ENCODE results near the gene PDE1A.

Gene PDE1A

DNA sequence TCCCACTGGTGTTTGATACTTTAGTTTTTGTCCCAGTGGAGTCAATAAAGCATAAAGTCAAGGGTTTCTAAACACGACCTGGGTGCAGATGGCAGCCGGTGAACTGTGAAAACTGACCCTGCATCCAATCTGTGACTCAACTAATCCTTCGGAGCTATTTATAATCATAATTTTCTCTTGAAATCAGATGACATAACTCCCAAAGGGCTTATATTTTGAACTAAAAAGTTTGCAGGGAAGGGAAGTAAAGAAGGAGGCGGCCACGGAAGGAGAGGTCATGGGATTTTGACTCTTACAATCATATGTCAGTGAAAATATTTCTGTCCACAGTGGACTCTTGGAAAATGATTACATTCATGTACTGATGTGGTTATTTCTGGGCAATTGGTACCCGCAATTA, 178.5 kb downstream of the PDE1A start:
- no peak for DNase-seq (ENCODE audit: low read depth)
- H3K4me3 ChIP-seq (ENCODE audit: low read depth, low read length): no peak overlapping the region
- TF ChIP-seq, protein P1, sequence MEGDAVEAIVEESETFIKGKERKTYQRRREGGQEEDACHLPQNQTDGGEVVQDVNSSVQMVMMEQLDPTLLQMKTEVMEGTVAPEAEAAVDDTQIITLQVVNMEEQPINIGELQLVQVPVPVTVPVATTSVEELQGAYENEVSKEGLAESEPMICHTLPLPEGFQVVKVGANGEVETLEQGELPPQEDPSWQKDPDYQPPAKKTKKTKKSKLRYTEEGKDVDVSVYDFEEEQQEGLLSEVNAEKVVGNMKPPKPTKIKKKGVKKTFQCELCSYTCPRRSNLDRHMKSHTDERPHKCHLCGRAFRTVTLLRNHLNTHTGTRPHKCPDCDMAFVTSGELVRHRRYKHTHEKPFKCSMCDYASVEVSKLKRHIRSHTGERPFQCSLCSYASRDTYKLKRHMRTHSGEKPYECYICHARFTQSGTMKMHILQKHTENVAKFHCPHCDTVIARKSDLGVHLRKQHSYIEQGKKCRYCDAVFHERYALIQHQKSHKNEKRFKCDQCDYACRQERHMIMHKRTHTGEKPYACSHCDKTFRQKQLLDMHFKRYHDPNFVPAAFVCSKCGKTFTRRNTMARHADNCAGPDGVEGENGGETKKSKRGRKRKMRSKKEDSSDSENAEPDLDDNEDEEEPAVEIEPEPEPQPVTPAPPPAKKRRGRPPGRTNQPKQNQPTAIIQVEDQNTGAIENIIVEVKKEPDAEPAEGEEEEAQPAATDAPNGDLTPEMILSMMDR (conservative IDR thresholded peaks at IDR 0.05; ENCODE audit: low read depth, low read length): no peak

DNA sequence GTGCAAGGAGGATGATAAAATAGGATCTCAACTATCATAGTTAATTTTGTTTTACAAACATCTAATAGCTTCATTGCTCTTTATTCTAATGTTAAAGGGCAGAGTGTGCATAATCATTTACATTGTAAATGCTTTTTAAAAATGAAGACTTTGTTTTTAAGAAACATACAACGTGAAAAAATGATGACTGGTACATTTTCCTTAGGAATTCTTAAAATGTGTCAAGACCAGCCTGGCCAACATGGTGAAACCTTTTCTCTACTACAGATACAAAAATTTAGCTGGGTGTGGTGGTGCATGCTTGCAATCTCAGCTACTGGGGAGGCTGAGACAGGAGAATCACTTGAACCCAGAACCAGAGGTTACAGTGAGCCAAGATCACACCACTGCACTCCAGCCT, 179.0 kb downstream of the PDE1A start:
- H3K4me3 ChIP-seq (ENCODE audit: low read depth, low read length): no peak overlapping the region
- TF ChIP-seq, protein P1 (conservative IDR thresholded peaks at IDR 0.05; ENCODE audit: low read depth, low read length): no peak
- no peak for DNase-seq (ENCODE audit: low read depth)

- TF ChIP-seq, protein P1 (conservative IDR thresholded peaks at IDR 0.05; ENCODE audit: low read depth, low read length): no peak
Observed at GRCh38 chr2:182245963-182246362, 180.9 kb downstream of the PDE1A start.

GRCh38 chr2:182242609-182243008, 184.2 kb downstream of the PDE1A start:
- H3K4me3 ChIP-seq (ENCODE audit: low read depth, low read length): no peak overlapping the region
- no peak for DNase-seq (ENCODE audit: low read depth)
- TF ChIP-seq, protein P1 (conservative IDR thresholded peaks at IDR 0.05; ENCODE audit: low read depth, low read length): no peak

More at GRCh38 chr2:182245963-182246362, 180.9 kb downstream of the PDE1A start:
- no peak overlapping the region for H3K4me3 ChIP-seq (ENCODE audit: low read depth, low read length)
- no peak for DNase-seq (ENCODE audit: low read depth)

DNA sequence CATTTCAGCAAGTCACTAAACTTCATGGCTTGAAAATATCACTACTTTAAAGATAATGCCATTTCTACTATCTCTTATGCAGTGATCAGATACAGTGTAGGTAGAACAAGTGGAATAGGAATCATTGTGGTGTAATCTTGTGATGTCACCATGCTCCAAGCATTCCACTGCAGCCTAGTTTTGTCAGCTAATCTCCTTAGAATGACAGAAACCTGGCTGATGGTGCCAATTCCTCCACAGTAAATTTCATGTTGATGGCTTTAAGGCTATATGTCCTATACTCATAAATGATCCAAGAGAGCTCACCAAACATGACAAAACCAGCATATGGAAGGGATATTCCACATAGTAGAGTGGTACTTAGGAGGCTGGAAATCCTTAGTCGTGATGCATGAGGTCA, 184.9 kb downstream of the PDE1A start:
- no peak for DNase-seq (ENCODE audit: low read depth)
- TF ChIP-seq, protein P1 (conservative IDR thresholded peaks at IDR 0.05; ENCODE audit: low read depth, low read length): no peak
- H3K4me3 ChIP-seq (ENCODE audit: low read depth, low read length): no peak overlapping the region

DNA sequence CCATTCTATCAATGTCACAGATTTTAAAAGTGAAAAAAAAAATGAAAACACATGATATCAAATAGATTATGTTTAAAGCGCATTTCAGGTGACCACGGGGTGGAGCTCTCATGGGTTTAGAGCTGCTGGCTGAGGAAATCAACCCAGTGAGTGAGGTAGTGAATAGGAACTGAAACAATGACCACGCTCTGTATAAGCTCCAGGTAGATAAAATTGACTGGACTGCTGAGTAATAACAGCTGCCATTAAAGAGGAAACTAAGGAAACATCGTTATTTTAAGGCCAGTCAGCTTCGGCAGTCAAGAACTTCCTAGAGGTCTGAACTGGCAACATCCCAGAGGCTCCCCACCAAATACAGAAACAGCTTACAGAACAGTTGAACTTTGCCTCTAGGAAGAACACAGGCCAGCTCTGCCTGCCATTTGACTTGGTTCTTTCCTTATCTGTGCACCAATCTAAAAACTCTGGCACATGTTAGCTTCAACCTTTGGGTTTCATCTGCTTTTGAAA, 185.9 kb downstream of the PDE1A start:
- TF ChIP-seq, protein P1 (conservative IDR thresholded peaks at IDR 0.05; ENCODE audit: low read depth, low read length): peak; percentile 72
- no peak overlapping the region for H3K4me3 ChIP-seq (ENCODE audit: low read depth, low read length)
- peak; percentile 68 for DNase-seq (ENCODE audit: low read depth)

DNA sequence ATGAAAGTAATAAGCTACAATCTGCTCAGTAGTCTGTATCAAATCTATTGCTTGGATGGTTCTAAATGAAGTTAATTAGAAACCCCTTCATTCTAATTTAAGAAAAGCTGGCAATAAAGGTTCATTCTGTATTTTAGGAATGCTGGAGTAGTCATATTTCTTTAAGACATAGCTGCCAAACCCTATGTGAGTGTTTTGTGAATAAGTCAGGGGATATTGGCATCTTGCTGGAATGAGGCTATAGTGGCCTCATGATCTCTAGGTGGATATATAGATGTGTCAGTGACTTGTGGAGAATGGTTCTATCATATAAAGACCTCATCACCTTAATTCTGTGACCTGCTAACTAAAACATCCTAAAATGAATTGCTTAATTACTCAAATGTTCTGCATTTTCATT, 196.3 kb downstream of the PDE1A start:
- peak; percentile 18 for DNase-seq (ENCODE audit: low read depth)

More for the DNA sequence above, 196.3 kb downstream of the PDE1A start:
- H3K4me3 ChIP-seq (ENCODE audit: low read depth, low read length): no peak overlapping the region
- TF ChIP-seq, protein P1 (conservative IDR thresholded peaks at IDR 0.05; ENCODE audit: low read depth, low read length): no peak
